ENCODE data around the gene TELO2. TPM values are rescaled to one million over a fixed set of nuclear protein-coding genes. Genes with fewer than 3 reads are reported as not detected.
"Not testable (repeated sequence)": the region's sequence is repeated elsewhere in the genome, so short reads cannot be mapped to it uniquely, and the experiment has no call there.

Gene TELO2
- total and polyA plus RNA-seq, 4 donors = 12.9 to 19.3 (median 16.2) TPM

GRCh38 chr16:1474796-1475551 is 18.2 kb upstream of the TELO2 start, which contains the start of gene CLCN7:
CLCN7 (minus strand) TSS chr16:1475028; CDS start chr16:1474974, 54 bp downstream.
- TF ChIP-seq CTCF (IDR thresholded peaks at IDR 0.05; ENCODE audit: low read depth, low read length, missing input control) (no peak), GABPA (IDR thresholded peaks at IDR 0.05 in 1 of 2, conservative IDR thresholded peaks at IDR 0.05 in 1 of 2) (peak in 1 of 2 donors; percentile 65)

GRCh38 chr16:1475552-1476114 is 17.5 kb upstream of the TELO2 start:
- Histone ChIP-seq H3K4me3 (ENCODE audit: low read depth in 1 of 3, low read length in 3 of 3) (peak overlapping the region; percentile 51 to 94 (median 94)), H3K27ac (ENCODE audit: low read depth in 1 of 2, low read length in 2 of 2) (peak overlapping the region; percentile 68 to 72), H3K4me1 (ENCODE audit: control insufficient read depth in 4 of 4, insufficient read depth in 4 of 4, low read length in 3 of 4) (peaks cover 13 to 33% (median 22%) of the 10 kb centered on the region in 4 donors), H3K27me3 (ENCODE audit: control insufficient read depth in 4 of 4, insufficient read depth in 4 of 4, low read length in 3 of 4) (no peaks in the 10 kb centered on the region), H3K9ac (ENCODE audit: low read depth in 1 of 2, low read length in 2 of 2) (peak overlapping the region; percentile 64 to 72), H3K9me3 (ENCODE audit: control insufficient read depth in 4 of 4, low read length in 3 of 4) (peaks cover 0 to 1% (median 0%) of the 10 kb centered on the region in 4 donors), H3K36me3 (ENCODE audit: control insufficient read depth in 4 of 4, insufficient read depth in 3 of 4, low read depth in 1 of 4, low read length in 3 of 4) (no peaks in the 10 kb centered on the region)
- WGBS = 73% methylated on average over 15 of the region's 15 CpGs
- no peak for DNase-seq (ENCODE audit: low spot score)
- no peak for TF ChIP-seq ZBTB33 (IDR thresholded peaks at IDR 0.05)
- no peak for TF ChIP-seq NR2F2 (IDR thresholded peaks at IDR 0.05)
- no peak for TF ChIP-seq RXRA (IDR thresholded peaks at IDR 0.05)
- TF ChIP-seq HNF4G (IDR thresholded peaks at IDR 0.05) = no peak
- no peak for TF ChIP-seq YY1 (IDR thresholded peaks at IDR 0.05)
- TF ChIP-seq GABPA (IDR thresholded peaks at IDR 0.05 in 1 of 2, conservative IDR thresholded peaks at IDR 0.05 in 1 of 2) = no peak
- no peak for TF ChIP-seq SP1 (IDR thresholded peaks at IDR 0.05)

More at GRCh38 chr16:1474796-1475551, 18.2 kb upstream of the TELO2 start, which contains the start of gene CLCN7:
- peak within 1 kb of the TSS; percentile 66 to 72 for H3K9ac ChIP-seq (ENCODE audit: low read depth in 1 of 2, low read length in 2 of 2)
- H3K36me3 ChIP-seq (ENCODE audit: control insufficient read depth in 4 of 4, insufficient read depth in 3 of 4, low read depth in 1 of 4, low read length in 3 of 4) = no peaks in the 10 kb centered on the region
- peak within 1 kb of the TSS; percentile 51 to 94 (median 94) for H3K4me3 ChIP-seq (ENCODE audit: low read depth in 1 of 3, low read length in 3 of 3)
- peak within 1 kb of the TSS; percentile 68 to 72 for H3K27ac ChIP-seq (ENCODE audit: low read depth in 1 of 2, low read length in 2 of 2)
- H3K9me3 ChIP-seq (ENCODE audit: control insufficient read depth in 4 of 4, low read length in 3 of 4) = peaks cover 0 to 1% (median 0%) of the 10 kb centered on the region in 4 donors
- peaks cover 13 to 35% (median 24%) of the 10 kb centered on the region in 4 donors for H3K4me1 ChIP-seq (ENCODE audit: control insufficient read depth in 4 of 4, insufficient read depth in 4 of 4, low read length in 3 of 4)
- no peaks in the 10 kb centered on the region for H3K27me3 ChIP-seq (ENCODE audit: control insufficient read depth in 4 of 4, insufficient read depth in 4 of 4, low read length in 3 of 4)
- DNase-seq (ENCODE audit: low spot score) = peak; percentile 90
- WGBS = 2% methylated on average over 99 of the region's 99 CpGs

- WGBS = 95% methylated on average over 10 of the region's 10 CpGs
- TF ChIP-seq EGR1 (IDR thresholded peaks at IDR 0.05; ENCODE audit: low read depth in 2 of 2) (no peak), NR2F2 (IDR thresholded peaks at IDR 0.05) (no peak), ATF3 (IDR thresholded peaks at IDR 0.05) (no peak), JUND (IDR thresholded peaks at IDR 0.05) (no peak), RXRA (IDR thresholded peaks at IDR 0.05) (no peak), REST (IDR thresholded peaks at IDR 0.05) (no peak)
- DNase-seq (ENCODE audit: low spot score) = no peak
- Histone ChIP-seq H3K9me3 (ENCODE audit: control insufficient read depth in 4 of 4, low read length in 3 of 4) (peaks cover 0 to 1% (median 0%) of the 10 kb centered on the region in 4 donors), H3K27ac (ENCODE audit: low read depth in 1 of 2, low read length in 2 of 2) (no peak overlapping the region), H3K4me3 (ENCODE audit: low read depth in 1 of 3, low read length in 3 of 3) (no peak overlapping the region), H3K4me1 (ENCODE audit: control insufficient read depth in 4 of 4, insufficient read depth in 4 of 4, low read length in 3 of 4) (peaks cover 8 to 19% (median 16%) of the 10 kb centered on the region in 4 donors), H3K36me3 (ENCODE audit: control insufficient read depth in 4 of 4, insufficient read depth in 3 of 4, low read depth in 1 of 4, low read length in 3 of 4) (no peaks in the 10 kb centered on the region), H3K27me3 (ENCODE audit: control insufficient read depth in 4 of 4, insufficient read depth in 4 of 4, low read length in 3 of 4) (no peaks in the 10 kb centered on the region), H3K9ac (ENCODE audit: low read depth in 1 of 2, low read length in 2 of 2) (no peak overlapping the region)
These were observed 16.1 kb upstream of the TELO2 start for GRCh38 chr16:1477033-1477432.

GRCh38 chr16:1478937-1479336 is 14.2 kb upstream of the TELO2 start:
- H3K27me3 ChIP-seq (ENCODE audit: control insufficient read depth in 4 of 4, insufficient read depth in 4 of 4, low read length in 3 of 4); DNase-seq (ENCODE audit: low spot score); H3K27ac ChIP-seq (ENCODE audit: low read depth in 1 of 2, low read length in 2 of 2); H3K9me3 ChIP-seq (ENCODE audit: control insufficient read depth in 4 of 4, low read length in 3 of 4); H3K4me3 ChIP-seq (ENCODE audit: low read depth in 1 of 3, low read length in 3 of 3); H3K36me3 ChIP-seq (ENCODE audit: control insufficient read depth in 4 of 4, insufficient read depth in 3 of 4, low read depth in 1 of 4, low read length in 3 of 4); H3K9ac ChIP-seq (ENCODE audit: low read depth in 1 of 2, low read length in 2 of 2): not testable (repeated sequence)
- peaks cover 4 to 14% (median 12%) of the 10 kb centered on the region in 4 donors for H3K4me1 ChIP-seq (ENCODE audit: control insufficient read depth in 4 of 4, insufficient read depth in 4 of 4, low read length in 3 of 4)
- 97% methylated on average over 9 of the region's 9 CpGs for WGBS
